Left lung (tissue), 10 donors: Measurements from ENCODE around the gene TGFBR3L. TPM values are rescaled to one million over a fixed set of nuclear protein-coding genes. Genes with fewer than 3 reads are reported as not detected.

Experiments used
- ATAC-seq: fragments of 200-7000 bp; cut with Tn5 transposase; one replicate; pipeline ENCODE4 v1.9.1; 2020; ENCODE audit warnings: moderate library complexity
- DNase-seq, 4 donors: peaks; one replicate each; pipeline ENCODE4 v3.0.0-alpha.2; 2013 to 2020
- H3K27ac ChIP-seq, 2 donors: fragments of 200-600 bp; sonication (generic) in 1 of 2; one replicate each; pipeline versions ENCODE4 v1.5.0 to v1.8.0; 2020 to 2021
- H3K27me3 ChIP-seq, 2 donors: fragments of 200-600 bp; sonication (generic) in 1 of 2; one replicate each; pipeline versions ENCODE4 v1.5.0 to v1.8.0; 2020 to 2021
- H3K36me3 ChIP-seq, 2 donors: fragments of 200-600 bp; sonication (generic) in 1 of 2; one replicate each; pipeline versions ENCODE4 v1.5.0 to v1.8.0; 2020 to 2021
- H3K4me1 ChIP-seq, 2 donors: fragments of 200-600 bp; one replicate each; pipeline ENCODE4 v1.8.0; 2021
- H3K4me3 ChIP-seq, 2 donors: fragments of 200-600 bp; sonication (generic) in 1 of 2; one replicate each; pipeline versions ENCODE4 v1.5.0 to v1.8.0; 2020 to 2021; ENCODE audit warnings: mild to moderate bottlenecking in 1 of 2
- H3K9me3 ChIP-seq, 2 donors: fragments of 200-600 bp; sonication (generic) in 1 of 2; one replicate each; pipeline versions ENCODE4 v1.5.0 to v1.8.0; 2020 to 2021
- intact Hi-C, 2 donors: fragments of 100-400 bp; cut with DNase I; formaldehyde crosslinking; loops; one replicate each; pipeline versions ENCODE4 v1.11.2 to v1.14.2; 2022
- polyA plus RNA-seq, 6 donors: library from polyadenylated mRNA; unstranded; fragments of 120-200 nt; gene quantifications; one replicate each; pipeline ENCODE4 v1.2.1, GENCODE V29; 2013; ENCODE audit not compliant: insufficient read length in 6 of 6
- total RNA-seq, 2 donors: library from RNA; stranded (reverse); fragmentation: NEBNext Ultra II Directional; extraction: Animal tissue kit (Norgen Biotek cat#: 25700); gene quantifications; one replicate each; pipeline ENCODE4 v1.2.1, GENCODE V29; 2021
- TF ChIP-seq, protein P1 (sequence below), 2 donors: fragments of 200-600 bp; sonication (generic) in 1 of 2; IDR thresholded peaks; one replicate each; pipeline versions ENCODE4 v1.5.0 to v1.8.0; 2021; ENCODE audit warnings: antibody characterized with exemption in 2 of 2
- donor health status: DM: no; HTN: yes; CAD: no.
- donor health status: DM: no; HTN: no; CAD: no.

Gene TGFBR3L
- total and polyA plus RNA-seq, 8 donors: 0.11 to 0.55 (median 0.24) TPM; not detected in 2

- Histone ChIP-seq H3K27me3 (peaks cover 42 to 59% of the 10 kb centered on the region in 2 donors), H3K27ac (no peak overlapping the region), H3K4me1 (peaks cover 27 to 60% of the 10 kb centered on the region in 2 donors), H3K36me3 (peaks cover 0 to 22% of the 10 kb centered on the region in 2 donors), H3K4me3 (no peak overlapping the region), H3K9me3 (no peaks in the 10 kb centered on the region)
- TF ChIP-seq, protein P1, sequence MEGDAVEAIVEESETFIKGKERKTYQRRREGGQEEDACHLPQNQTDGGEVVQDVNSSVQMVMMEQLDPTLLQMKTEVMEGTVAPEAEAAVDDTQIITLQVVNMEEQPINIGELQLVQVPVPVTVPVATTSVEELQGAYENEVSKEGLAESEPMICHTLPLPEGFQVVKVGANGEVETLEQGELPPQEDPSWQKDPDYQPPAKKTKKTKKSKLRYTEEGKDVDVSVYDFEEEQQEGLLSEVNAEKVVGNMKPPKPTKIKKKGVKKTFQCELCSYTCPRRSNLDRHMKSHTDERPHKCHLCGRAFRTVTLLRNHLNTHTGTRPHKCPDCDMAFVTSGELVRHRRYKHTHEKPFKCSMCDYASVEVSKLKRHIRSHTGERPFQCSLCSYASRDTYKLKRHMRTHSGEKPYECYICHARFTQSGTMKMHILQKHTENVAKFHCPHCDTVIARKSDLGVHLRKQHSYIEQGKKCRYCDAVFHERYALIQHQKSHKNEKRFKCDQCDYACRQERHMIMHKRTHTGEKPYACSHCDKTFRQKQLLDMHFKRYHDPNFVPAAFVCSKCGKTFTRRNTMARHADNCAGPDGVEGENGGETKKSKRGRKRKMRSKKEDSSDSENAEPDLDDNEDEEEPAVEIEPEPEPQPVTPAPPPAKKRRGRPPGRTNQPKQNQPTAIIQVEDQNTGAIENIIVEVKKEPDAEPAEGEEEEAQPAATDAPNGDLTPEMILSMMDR (IDR thresholded peaks at IDR 0.05): no peak
- intact Hi-C loops: no loop called here
- ATAC-seq (no peak), DNase-seq (peak in 1 of 4 donors; percentile 73)
These were observed 4.2 kb downstream of the TGFBR3L start for GRCh38 chr19:7918615-7919421.

DNA sequence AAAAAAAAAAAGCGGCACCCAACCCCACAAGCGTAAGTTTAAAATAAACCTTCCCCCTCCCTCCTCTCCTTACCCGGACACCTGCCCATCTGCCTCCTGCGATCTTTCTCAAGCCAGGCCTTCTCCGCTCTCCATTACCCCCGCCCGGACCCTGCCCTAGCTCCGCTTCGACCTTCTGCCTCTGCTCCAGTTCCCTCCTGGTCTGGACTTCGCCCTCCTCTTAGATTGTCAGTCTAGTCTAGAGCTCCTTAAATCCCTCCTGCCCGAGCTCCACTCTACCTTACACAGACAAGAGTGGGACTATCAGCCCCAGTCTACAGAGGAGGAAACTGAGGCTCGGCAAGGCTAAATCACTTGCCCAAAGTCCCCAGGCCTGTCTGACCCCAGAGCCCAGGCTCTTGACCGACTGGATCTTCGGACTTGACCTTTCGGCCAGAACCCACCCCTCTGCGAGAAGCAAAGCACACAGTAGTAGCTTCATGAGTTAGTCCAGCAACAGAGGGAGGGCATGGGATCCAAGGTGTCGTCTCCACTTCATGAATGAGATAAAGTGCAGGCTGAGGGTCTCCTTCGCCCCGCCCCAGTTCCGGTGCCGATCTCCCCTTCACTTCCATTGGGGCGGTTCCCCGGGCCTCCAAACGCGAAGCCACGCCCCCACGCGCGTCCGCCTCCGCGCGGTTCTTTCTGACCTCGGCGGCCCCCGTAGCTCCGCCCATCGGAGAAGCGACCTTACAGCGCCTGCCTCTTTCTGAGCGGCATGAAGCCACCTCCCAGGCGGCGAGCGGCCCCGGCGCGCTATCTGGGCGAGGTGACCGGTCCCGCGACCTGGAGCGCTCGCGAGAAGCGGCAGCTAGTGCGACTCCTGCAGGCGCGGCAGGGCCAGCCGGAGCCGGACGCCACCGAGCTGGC is 5.2 kb downstream of the TGFBR3L start, which contains the start of gene SNAPC2:
SNAPC2 (plus strand) TSS at position 729 of the 909 bp plus-strand sequence; CDS start at position 758, 29 bp downstream.
- ATAC-seq (peak; percentile 74), DNase-seq (peak; percentile 94 to 97 (median 96))
- Histone ChIP-seq H3K4me3 (peak within 1 kb of the TSS; percentile 57 to 72), H3K36me3 (peaks cover 0 to 21% of the 10 kb centered on the region in 2 donors), H3K9me3 (no peaks in the 10 kb centered on the region), H3K4me1 (peaks cover 28 to 65% of the 10 kb centered on the region in 2 donors), H3K27ac (peak within 1 kb of the TSS; percentile 87 to 92), H3K27me3 (peaks cover 42 to 54% of the 10 kb centered on the region in 2 donors)
- TF ChIP-seq, protein P1 (IDR thresholded peaks at IDR 0.05): no peak
- intact Hi-C loops: no loop called here

GRCh38 chr19:7920519-7921301 is 6.1 kb downstream of the TGFBR3L start:
- Histone ChIP-seq H3K9me3 (no peaks in the 10 kb centered on the region), H3K36me3 (peaks cover 0 to 21% of the 10 kb centered on the region in 2 donors), H3K4me3 (peak overlapping the region; percentile 57 to 72), H3K27me3 (peaks cover 35 to 54% of the 10 kb centered on the region in 2 donors), H3K4me1 (peaks cover 33 to 71% of the 10 kb centered on the region in 2 donors), H3K27ac (peak overlapping the region; percentile 87 to 92)
- intact Hi-C loops: no loop called here
- DNase-seq (peak; percentile 90 to 100 (median 98)), ATAC-seq (peak; percentile 89)
- TF ChIP-seq, protein P1 (IDR thresholded peaks at IDR 0.05): no peak

- TF ChIP-seq, protein P1 (IDR thresholded peaks at IDR 0.05): no peak
- intact Hi-C loops: no loop called here
- no peak for DNase-seq
- peaks cover 28 to 47% of the 10 kb centered on the region in 2 donors for H3K27me3 ChIP-seq
- H3K27ac ChIP-seq: peak overlapping the region; percentile 40 to 86
- no peaks in the 10 kb centered on the region for H3K9me3 ChIP-seq
- peaks cover 28 to 69% of the 10 kb centered on the region in 2 donors for H3K4me1 ChIP-seq
- peak overlapping the region; percentile 19 to 72 for H3K4me3 ChIP-seq
- no peak for ATAC-seq
- peaks cover 0 to 21% of the 10 kb centered on the region in 2 donors for H3K36me3 ChIP-seq
These were observed 6.8 kb downstream of the TGFBR3L start for GRCh38 chr19:7921302-7921966.
